IMR-90 (cell line): ENCODE results near the gene POLR2E. TPM values are rescaled to one million over a fixed set of nuclear protein-coding genes. Genes with fewer than 3 reads are reported as not detected.

Experiments used
- ATAC-seq: fragments of 200-7000 bp; cut with Tn5 transposase; 2 replicates; pipeline ENCODE4 v1.9.1; 2020; ENCODE audit warnings: low read depth, mild to moderate bottlenecking, moderate library complexity
- BruUV-seq: library from RNA; stranded (reverse); fragments of 400-500 nt; replicated peaks from 2 replicates; lab custom pipeline; 2021; lab: Mats Ljungman, UMichigan
- CTCF ChIA-PET: fragments of 300-600 bp; formaldehyde crosslinking; extraction: SDS; loops from one replicate; lab custom pipeline; 2021; ENCODE audit warnings: antibody characterized with exemption; lab: Yijun Ruan, JAX
- POLR2A ChIA-PET: fragments of 300-600 bp; sonication (Branson Sonifier 250); formaldehyde crosslinking; loops from one replicate; lab custom pipeline; 2022; ENCODE audit warnings: antibody characterized with exemption; ENCODE audit not compliant: unreplicated experiment; lab: Charles Lee
- DNase-seq: peaks from one replicate; pipeline ENCODE4 v3.0.0; 2013
- H2AFZ ChIP-seq: replicated peaks from 2 replicates; pipeline ENCODE3; 2013; ENCODE audit warnings: low read length, mild to moderate bottlenecking; ENCODE audit not compliant: poor library complexity
- H2AK5ac ChIP-seq: 2 replicates; pipeline ENCODE4 v1.6.1; 2013; ENCODE audit warnings: low read depth, low read length, inconsistent platforms
- H2AK9ac ChIP-seq: replicated peaks from 2 replicates; pipeline ENCODE3; 2013; ENCODE audit warnings: mild to moderate bottlenecking, low read depth, low read length, moderate library complexity; ENCODE audit not compliant: poor library complexity
- H2BK120ac ChIP-seq: 2 replicates; pipeline ENCODE4 v1.6.1; 2013; ENCODE audit warnings: low read depth, low read length, inconsistent platforms
- H2BK15ac ChIP-seq: 3 replicates; pipeline ENCODE4 v1.6.1; 2013; ENCODE audit warnings: low read depth, low read length, inconsistent platforms
- H2BK20ac ChIP-seq: 2 replicates; pipeline ENCODE4 v1.6.1; 2013; ENCODE audit warnings: low read depth, mild to moderate bottlenecking, inconsistent platforms, low read length, moderate library complexity
- H2BK5ac ChIP-seq: 2 replicates; pipeline ENCODE4 v1.6.1; 2013; ENCODE audit warnings: mild to moderate bottlenecking, low read depth, low read length, inconsistent platforms; ENCODE audit not compliant: poor library complexity, severe bottlenecking
- H3K14ac ChIP-seq: replicated peaks from 2 replicates; pipeline ENCODE4 v1.6.1; 2013; ENCODE audit warnings: low read depth, low read length, inconsistent platforms
- H3K18ac ChIP-seq: 2 replicates; pipeline ENCODE4 v1.6.1; 2013; ENCODE audit warnings: low read depth, low read length, control low read depth
- H3K23ac ChIP-seq: 2 replicates; pipeline ENCODE4 v1.6.1; 2013; ENCODE audit warnings: low read depth, low read length, inconsistent platforms
- H3K27ac ChIP-seq: 2 replicates; pipeline ENCODE4 v1.5.1; 2013; ENCODE audit warnings: mild to moderate bottlenecking, control low read depth, low read length; ENCODE audit not compliant: insufficient read depth
- H3K27me3 ChIP-seq: 2 replicates; pipeline ENCODE4 v1.6.1; 2013; ENCODE audit warnings: low read length; ENCODE audit not compliant: control insufficient read depth, insufficient read depth
- H3K36me3 ChIP-seq: 2 replicates; pipeline ENCODE4 v1.6.1; 2013; ENCODE audit warnings: low read length, mixed read lengths; ENCODE audit not compliant: control insufficient read depth, insufficient read depth
- H3K4ac ChIP-seq: 2 replicates; pipeline ENCODE4 v1.6.1; 2013; ENCODE audit warnings: low read depth, low read length, inconsistent platforms
- H3K4me1 ChIP-seq: 2 replicates; pipeline ENCODE4 v1.6.1; 2013; ENCODE audit warnings: low read length, mixed read lengths; ENCODE audit not compliant: control insufficient read depth, insufficient read depth
- H3K4me2 ChIP-seq: 2 replicates; pipeline ENCODE4 v1.6.1; 2013; ENCODE audit warnings: low read depth, mild to moderate bottlenecking, control low read depth, low read length, moderate library complexity
- H3K4me3 ChIP-seq: 2 replicates; pipeline ENCODE4 v1.5.1; 2013; ENCODE audit warnings: low read depth, mild to moderate bottlenecking, control low read depth, low read length, moderate library complexity; ENCODE audit not compliant: insufficient read depth
- H3K56ac ChIP-seq: 2 replicates; pipeline ENCODE4 v1.6.1; 2013; ENCODE audit warnings: low read length, inconsistent platforms; ENCODE audit not compliant: insufficient read depth; ENCODE audit errors: extremely low read depth
- H3K79me1 ChIP-seq, 2 experiments: 2 replicates each; pipeline ENCODE4 v1.6.1; 2013; ENCODE audit warnings: low read length in 2 of 2, inconsistent platforms in 1 of 2, low read depth in 1 of 2
- H3K9ac ChIP-seq: 2 replicates; pipeline ENCODE4 v1.6.1; 2013; ENCODE audit warnings: low read depth, low read length, control low read depth
- H3K9me1 ChIP-seq: 2 replicates; pipeline ENCODE4 v1.6.1; 2013; ENCODE audit warnings: low read length, inconsistent platforms; ENCODE audit not compliant: insufficient read depth
- H3K9me3 ChIP-seq: 2 replicates; pipeline ENCODE4 v1.6.1; 2013; ENCODE audit warnings: low read length; ENCODE audit not compliant: control insufficient read depth, insufficient read depth
- H4K20me1 ChIP-seq: 2 replicates; pipeline ENCODE4 v1.6.1; 2013; ENCODE audit warnings: low read length, inconsistent platforms; ENCODE audit not compliant: insufficient read depth
- H4K5ac ChIP-seq: 2 replicates; pipeline ENCODE4 v1.6.1; 2013; ENCODE audit warnings: mild to moderate bottlenecking, low read depth, low read length, control low read depth
- H4K8ac ChIP-seq, 2 experiments: 2 replicates each; pipeline ENCODE4 v1.6.1; 2013; ENCODE audit warnings: low read depth in 2 of 2, low read length in 2 of 2, control low read depth in 1 of 2, inconsistent platforms in 1 of 2
- H4K91ac ChIP-seq: 2 replicates; pipeline ENCODE4 v1.6.1; 2013; ENCODE audit warnings: low read depth, low read length, inconsistent platforms; ENCODE audit not compliant: insufficient read depth
- BHLHE40 ChIP-seq: fragments of 150-350 bp; IDR thresholded peaks from 2 replicates; pipeline ENCODE4 v1.6.1; 2016; ENCODE audit warnings: mild to moderate bottlenecking, low read depth, low read length
- CEBPB ChIP-seq: IDR thresholded peaks from 2 replicates; pipeline ENCODE4 v1.6.1; 2012; ENCODE audit warnings: low read depth, low read length, improper control_type of control experiment
- CHD1 ChIP-seq: IDR thresholded peaks from 2 replicates; pipeline ENCODE4 v1.6.1; 2012; ENCODE audit warnings: low read depth, low read length, improper control_type of control experiment
- CTCF ChIP-seq: conservative IDR thresholded peaks from 2 replicates; pipeline ENCODE4 v1.5.1; 2012; ENCODE audit warnings: mild to moderate bottlenecking, low read depth, low read length, improper control_type of control experiment
- ELK1 ChIP-seq: fragments of 150-350 bp; IDR thresholded peaks from 2 replicates; pipeline ENCODE4 v1.6.1; 2016; ENCODE audit warnings: low read depth, mild to moderate bottlenecking, low read length, moderate library complexity, borderline replicate concordance
- FOS ChIP-seq: fragments of 150-350 bp; IDR thresholded peaks from 2 replicates; pipeline ENCODE4 v1.6.1; 2016; ENCODE audit warnings: low read depth, low read length
- MAFK ChIP-seq: IDR thresholded peaks from 2 replicates; pipeline ENCODE4 v1.6.1; 2012; ENCODE audit warnings: low read depth, low read length, improper control_type of control experiment
- MAZ ChIP-seq: IDR thresholded peaks from 2 replicates; pipeline ENCODE4 v1.6.1; 2012; ENCODE audit warnings: low read depth, mild to moderate bottlenecking, low read length, improper control_type of control experiment, moderate library complexity, borderline replicate concordance
- POLR2A ChIP-seq: IDR thresholded peaks from 2 replicates; pipeline ENCODE4 v1.6.1; 2012; ENCODE audit warnings: mild to moderate bottlenecking, low read depth, low read length
- RAD21 ChIP-seq: IDR thresholded peaks from 2 replicates; pipeline ENCODE4 v1.6.1; 2012; ENCODE audit warnings: low read length, improper control_type of control experiment
- RCOR1 ChIP-seq: IDR thresholded peaks from 2 replicates; pipeline ENCODE4 v1.6.1; 2012; ENCODE audit warnings: mild to moderate bottlenecking, low read length, improper control_type of control experiment; ENCODE audit not compliant: insufficient replicate concordance
- RFX5 ChIP-seq: IDR thresholded peaks from 2 replicates; pipeline ENCODE4 v1.8.0; 2012; ENCODE audit warnings: low read depth, mild to moderate bottlenecking, low read length, moderate library complexity
- USF2 ChIP-seq: fragments of 150-350 bp; IDR thresholded peaks from 2 replicates; pipeline ENCODE4 v1.6.1; 2017; ENCODE audit warnings: mild to moderate bottlenecking, antibody characterized with exemption, low read length, low read depth
- WGBS, 2 experiments: methylation state at CpG; one replicate each; pipeline versions ENCODE4 v1.1.5 to v1.1.7; 2013; ENCODE audit warnings: missing lambda C conversion rate in 2 of 2; ENCODE audit not compliant: insufficient read length in 1 of 2; ENCODE audit errors: extremely low coverage in 2 of 2; 5-methylcytosine and 5-hydroxymethylcytosine counted together
- dilution Hi-C: fragments of 300-500 bp; cut with HindIII; formaldehyde crosslinking; loops from one replicate; pipeline ENCODE4 v1.14.3; 2018; ENCODE audit warnings: low sequenced_read_pairs; ENCODE audit not compliant: unreplicated experiment
- in situ Hi-C: fragments of 300-500 bp; cut with MboI; formaldehyde crosslinking; loops from 3 replicates; pipeline ENCODE4 v1.14.3; 2019; ENCODE audit warnings: low sequenced_read_pairs, inconsistent platforms, mixed read lengths
- intact Hi-C: fragments of 100-400 bp; cut with micrococcal nuclease; formaldehyde crosslinking; loops from 2 replicates; pipeline ENCODE4 v1.10.0; 2022
- polyA plus RNA-seq, 3 experiments: library from polyadenylated mRNA; depleted of rRNA; stranded (reverse); fragments of >200 nt; gene quantifications; 2 replicates each; pipeline ENCODE4 v1.2.3, GENCODE V29; 2012; ENCODE audit warnings: low replicate concordance in 1 of 3
- total RNA-seq: library from RNA; depleted of rRNA; stranded (reverse); fragments of >200 nt; gene quantifications from 2 replicates; pipeline ENCODE4 v1.2.3, GENCODE V29; 2012

Gene POLR2E
- total and polyA plus RNA-seq, 2 of the 4 experiments (the other 2 are of a cell fraction), result 294 to 391 TPM

GRCh38 chr19:1076046-1076386, 19.2 kb downstream of the POLR2E start:
- no peaks in the 10 kb centered on the region for H3K9me1 ChIP-seq
- no CpG with 5 or more reads among the region's 4 CpGs for WGBS, 2 experiments
- no peak overlapping the region for H3K14ac ChIP-seq
- H2AK5ac ChIP-seq, result no peak overlapping the region
- peaks cover 2% of the 10 kb centered on the region; the same call in 1 of the 2 replicates for H3K9me3 ChIP-seq
- no peaks in the 10 kb centered on the region for H4K20me1 ChIP-seq
- H3K27ac ChIP-seq, result no peak overlapping the region
- H3K9ac ChIP-seq, result no peak overlapping the region
- H4K91ac ChIP-seq, result no peak overlapping the region
- no peak overlapping the region for H2BK20ac ChIP-seq
- no peak overlapping the region for H3K4ac ChIP-seq
- ATAC-seq (no peak), DNase-seq (no peak)
- H3K27me3 ChIP-seq, result peaks cover 11% of the 10 kb centered on the region
- no peak for TF ChIP-seq POLR2A
- no peak for TF ChIP-seq ELK1
- no peak for TF ChIP-seq CEBPB
- no peak for TF ChIP-seq RFX5
- no peak for TF ChIP-seq MAZ
- no peak for TF ChIP-seq CTCF
- no peak for TF ChIP-seq CHD1
- TF ChIP-seq MAFK, result no peak
- no peak for TF ChIP-seq FOS
- TF ChIP-seq BHLHE40, result no peak
- TF ChIP-seq RAD21, result no peak
- no peak for TF ChIP-seq USF2
- no peak for TF ChIP-seq RCOR1
- H2AFZ ChIP-seq, result no peak overlapping the region
- no peak overlapping the region for H3K4me3 ChIP-seq
- no peak overlapping the region for H4K5ac ChIP-seq
- H2BK15ac ChIP-seq, result no peak overlapping the region
- BruUV-seq, result no TSS peak
- H2AK9ac ChIP-seq, result no peak overlapping the region
- no peaks in the 10 kb centered on the region for H3K79me1 ChIP-seq
- POLR2A ChIA-PET, result no interaction called here
- H3K4me2 ChIP-seq, result no peak overlapping the region
- H3K36me3 ChIP-seq, result no peaks in the 10 kb centered on the region
- intact Hi-C loops (no loop called here), dilution Hi-C loops (no loop called here), in situ Hi-C loops (no loop called here)
- H3K18ac ChIP-seq, result no peak overlapping the region
- no peak overlapping the region for H3K23ac ChIP-seq
- H4K8ac ChIP-seq, result no peak overlapping the region
- no peak overlapping the region for H2BK5ac ChIP-seq
- H3K4me1 ChIP-seq, result no peaks in the 10 kb centered on the region
- H3K56ac ChIP-seq, result no peak overlapping the region
- CTCF ChIA-PET, result no interaction called here
- no peak overlapping the region for H2BK120ac ChIP-seq
